HG03280 (cell line): ENCODE measurements around the gene ALDH18A1.
"Not testable (repeated sequence)": the region's sequence is repeated elsewhere in the genome, so short reads cannot be mapped to it uniquely, and the experiment has no call there.

Source experiments
- ATAC-seq: cut with Tn5 transposase; IDR thresholded peaks from one replicate; pipeline ENCODE4 v1.9.1; 2021; ENCODE audit warnings: mild to moderate bottlenecking, moderate library complexity; ENCODE audit not compliant: unreplicated experiment

Gene ALDH18A1

DNA sequence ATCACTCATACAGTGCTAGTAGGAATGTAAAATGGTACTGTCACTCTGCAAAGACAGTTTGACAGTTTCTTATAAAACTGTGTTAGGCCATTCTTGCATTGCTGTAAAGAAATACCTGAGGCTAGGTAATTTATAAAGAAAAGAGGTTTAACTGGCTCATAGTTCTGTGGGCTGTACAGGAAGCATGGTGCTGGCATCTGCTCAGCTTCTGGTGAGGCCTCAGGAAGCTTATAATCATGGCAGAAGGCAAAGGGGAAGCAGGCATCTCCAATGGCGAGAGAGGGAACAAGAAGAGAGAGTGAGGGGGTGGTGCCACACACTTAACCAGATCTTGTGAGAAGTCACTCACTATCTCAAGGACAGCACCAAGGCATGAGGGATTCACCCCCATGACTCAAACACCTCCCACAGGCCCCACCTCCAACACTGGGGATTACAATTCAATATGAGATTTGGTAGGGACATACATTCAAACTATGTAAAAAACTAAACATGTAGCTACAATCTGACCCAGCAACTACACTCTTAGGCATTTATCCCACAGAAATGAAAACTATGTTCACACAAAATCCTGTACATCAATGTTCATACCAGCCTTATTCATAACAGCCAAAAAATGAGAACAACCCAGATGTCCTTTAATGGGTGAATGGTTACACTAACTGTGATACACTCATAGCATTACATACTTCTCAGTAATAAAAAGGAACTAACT, 5.0 kb downstream of the ALDH18A1 start:
- ATAC-seq: no peak

- no peak for ATAC-seq
Observed at GRCh38 chr10:95650232-95650631, 6.3 kb downstream of the ALDH18A1 start.

- no peak for ATAC-seq
Observed at GRCh38 chr10:95648138-95648537, 8.4 kb downstream of the ALDH18A1 start.

GRCh38 chr10:95646160-95646559, 10.4 kb downstream of the ALDH18A1 start:
- no peak for ATAC-seq

DNA sequence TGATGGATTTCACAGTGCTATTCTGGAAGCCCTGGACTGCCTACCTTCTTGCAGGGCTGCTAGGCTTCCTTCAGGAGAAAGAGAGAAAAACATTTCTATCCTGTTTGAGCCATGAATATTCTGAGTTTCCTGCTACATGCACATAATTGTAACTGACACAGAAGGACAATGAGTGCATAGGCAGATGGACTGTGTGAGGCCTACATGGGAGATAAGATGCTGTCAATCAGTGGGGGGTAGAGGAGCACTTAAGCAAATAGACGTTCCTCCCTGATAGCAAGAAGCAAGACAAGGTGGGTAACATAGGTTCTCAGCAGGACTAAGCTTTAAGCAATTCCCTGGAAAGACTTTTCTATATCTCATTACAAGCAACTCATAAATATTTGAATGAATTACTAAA, 11.6 kb downstream of the ALDH18A1 start:
- ATAC-seq: no peak

GRCh38 chr10:95640891-95641315, 15.6 kb downstream of the ALDH18A1 start:
- ATAC-seq: no peak

DNA sequence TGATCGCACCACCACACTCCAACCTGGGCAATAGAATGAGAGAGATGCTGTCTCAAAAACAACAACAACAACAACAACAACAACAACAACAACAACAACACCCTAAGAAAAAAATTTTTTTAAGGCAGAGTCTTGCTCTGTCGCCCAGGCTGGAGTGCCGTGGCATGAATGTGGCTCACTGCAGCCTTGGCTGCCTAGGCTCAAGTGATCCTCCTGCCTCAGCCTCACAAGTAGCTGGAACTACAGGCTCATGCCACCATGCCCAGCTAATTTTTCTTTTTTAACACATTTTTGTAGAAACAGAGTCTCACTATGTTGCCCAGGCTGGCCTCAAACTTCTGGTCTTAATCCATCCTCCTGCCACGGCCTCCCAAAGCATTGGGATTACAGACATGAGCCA, 18.6 kb downstream of the ALDH18A1 start:
- ATAC-seq: no peak

DNA sequence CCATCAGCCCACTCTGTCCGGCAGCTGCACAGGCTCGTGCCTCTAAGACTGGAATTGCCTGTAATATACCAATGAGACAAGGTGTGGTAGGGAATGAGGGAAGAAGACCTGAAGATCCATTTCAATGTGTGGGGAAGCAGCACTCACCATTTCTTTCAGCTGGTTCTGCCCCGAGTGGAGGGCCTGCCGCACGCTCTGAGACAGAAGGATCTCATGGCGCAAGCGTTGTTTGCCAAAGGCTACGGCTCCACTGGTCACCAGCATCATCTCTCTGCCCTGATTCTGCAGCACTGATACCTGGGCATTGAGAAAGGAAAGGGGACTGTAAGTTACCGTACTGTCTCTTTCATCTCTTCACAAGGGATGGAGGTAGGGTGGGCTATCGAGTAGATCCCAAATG, 19.4 kb downstream of the ALDH18A1 start:
- ATAC-seq: no peak

DNA sequence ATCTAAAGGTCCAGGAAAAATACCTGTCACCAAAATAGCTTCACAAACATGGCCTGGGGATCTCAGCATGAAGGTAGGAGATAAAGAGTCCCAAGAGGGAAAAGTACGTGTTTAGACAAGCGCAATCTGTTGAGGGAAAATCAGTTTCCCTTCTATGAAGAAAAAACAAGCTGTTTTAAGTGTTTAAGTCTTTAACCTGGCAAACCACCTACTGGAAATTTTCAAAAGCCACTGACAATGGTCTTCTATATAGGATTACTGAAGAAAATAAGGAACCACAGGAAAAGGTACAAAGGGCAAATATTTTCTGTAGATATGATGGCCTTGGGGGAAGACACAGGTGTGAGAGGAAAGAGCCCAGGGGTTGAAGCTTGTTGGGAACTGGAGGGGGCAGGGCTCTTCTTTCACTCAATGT, 21.2 kb downstream of the ALDH18A1 start:
- ATAC-seq: no peak

GRCh38 chr10:95628786-95629185, 27.7 kb downstream of the ALDH18A1 start:
- ATAC-seq: no peak

DNA sequence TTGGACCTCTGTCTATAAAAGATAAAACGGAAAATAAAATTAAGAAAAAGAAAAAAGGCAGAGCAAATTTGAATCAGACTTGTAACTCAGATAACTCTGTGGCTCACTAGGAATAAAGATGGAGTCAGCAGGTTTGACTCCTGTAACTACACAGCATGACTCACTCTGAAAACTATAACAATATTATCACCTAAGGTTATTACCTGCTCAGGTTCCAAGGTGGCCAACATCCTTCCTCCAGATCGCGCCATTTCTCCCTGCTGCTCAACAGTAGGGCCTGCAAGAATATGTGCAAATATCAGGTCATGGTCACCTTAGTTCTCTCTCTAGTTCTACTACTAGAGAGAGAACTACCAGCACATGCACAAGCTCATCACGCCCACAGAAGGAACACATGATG, 30.0 kb downstream of the ALDH18A1 start:
- no peak for ATAC-seq

DNA sequence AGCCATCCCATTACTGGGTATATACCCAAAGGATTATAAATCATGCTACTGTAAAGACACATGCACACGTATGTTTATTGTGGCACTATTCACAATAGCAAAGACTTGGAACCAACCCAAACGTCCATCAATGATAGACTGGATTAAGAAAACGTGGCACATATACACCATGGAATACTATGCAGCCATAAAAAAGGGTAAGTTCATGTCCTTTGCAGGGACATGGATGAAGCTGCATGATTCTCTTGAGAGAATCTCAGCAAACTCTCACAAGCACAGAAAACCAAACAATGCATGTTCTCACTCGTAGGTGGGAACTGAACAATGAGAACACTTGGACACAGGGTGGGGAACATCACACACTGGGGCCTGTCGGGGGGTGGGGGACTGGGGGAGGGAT, 36.1 kb downstream of the ALDH18A1 start:
- ATAC-seq: not testable (repeated sequence)

- no peak for ATAC-seq
Observed at GRCh38 chr10:95618101-95618500, 38.4 kb downstream of the ALDH18A1 start.

GRCh38 chr10:95616446-95616845, 40.1 kb downstream of the ALDH18A1 start:
- ATAC-seq: no peak

- ATAC-seq: no peak
Observed at GRCh38 chr10:95613330-95613729, 43.2 kb downstream of the ALDH18A1 start.

- ATAC-seq: no peak
Observed at GRCh38 chr10:95610727-95611126, 45.8 kb downstream of the ALDH18A1 start.

DNA sequence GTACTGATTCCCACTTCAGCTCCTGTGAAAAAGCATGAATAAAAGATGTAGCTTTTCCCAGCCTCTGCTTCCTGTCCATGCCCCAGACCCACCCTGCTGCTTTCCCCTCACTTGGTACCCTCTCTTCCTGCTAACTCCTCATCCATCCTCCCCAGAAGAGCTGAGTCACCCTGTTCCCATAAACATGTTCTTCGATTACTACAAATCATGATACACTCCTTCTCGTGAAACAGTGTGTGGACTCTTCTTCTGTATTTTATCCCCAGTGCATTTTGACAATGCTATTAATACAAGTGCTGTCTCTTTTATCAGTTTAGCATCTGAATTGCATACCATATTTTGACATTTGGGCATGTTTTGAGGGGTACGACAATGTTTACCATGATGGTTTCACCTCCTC, 49.6 kb downstream of the ALDH18A1 start:
- no peak for ATAC-seq

DNA sequence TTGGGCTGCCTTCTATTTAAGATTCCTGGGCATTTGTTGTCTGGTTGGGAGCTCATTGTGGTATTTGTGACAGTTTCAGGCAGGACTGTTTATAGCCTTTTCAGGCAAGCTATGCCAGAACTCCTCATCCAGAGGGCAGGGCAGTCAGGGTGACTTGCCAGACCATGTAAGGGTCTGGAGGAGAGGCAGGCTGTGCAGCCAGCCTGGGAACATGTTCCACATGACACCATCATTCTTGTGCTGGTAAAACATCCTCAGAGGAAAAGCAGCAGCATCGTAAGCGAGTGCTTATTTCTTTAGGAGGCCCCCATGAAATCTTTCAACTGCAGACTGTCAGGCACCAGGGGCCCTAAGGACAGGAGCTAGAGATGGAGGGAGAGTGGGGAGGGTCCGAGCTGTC, 51.3 kb downstream of the ALDH18A1 start:
- no peak for ATAC-seq

DNA sequence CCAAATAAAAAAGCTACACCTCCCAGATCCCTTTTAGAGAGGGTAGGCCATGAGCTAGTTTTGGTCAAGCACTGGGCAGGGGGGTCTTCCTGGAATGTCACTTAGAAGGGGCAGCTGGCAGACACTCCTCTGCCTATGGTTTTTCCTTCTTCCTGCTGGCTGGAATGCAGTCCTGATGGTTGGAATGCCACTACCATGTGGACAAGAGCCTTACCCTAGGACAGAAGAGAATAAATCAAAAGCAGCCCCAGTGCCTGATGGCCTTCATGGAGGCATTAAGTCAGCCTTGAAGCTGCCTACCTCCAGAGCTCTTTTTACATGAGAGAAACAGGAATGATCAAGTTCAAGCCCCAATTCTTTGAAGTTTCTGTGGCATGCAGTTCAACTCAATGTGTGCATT, 51.9 kb downstream of the ALDH18A1 start:
- no peak for ATAC-seq

DNA sequence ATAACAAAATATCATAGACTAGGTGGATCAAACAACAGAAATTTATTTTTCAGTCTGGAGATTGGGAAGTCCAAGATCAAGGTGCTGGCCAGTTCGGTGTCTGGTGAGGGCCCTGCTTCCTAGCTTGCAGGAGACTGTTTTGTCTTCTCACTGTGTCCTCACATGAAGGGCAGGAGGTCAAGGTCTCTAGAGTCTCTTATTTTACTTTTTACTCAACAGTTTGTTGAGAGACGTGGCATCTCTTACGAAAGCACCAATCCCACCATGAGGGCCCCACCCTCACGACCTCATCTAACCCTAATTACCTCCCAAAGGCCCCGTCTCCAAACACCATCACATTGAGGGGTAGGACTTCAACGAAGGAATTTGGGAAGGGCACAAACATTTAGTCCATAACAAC, 54.1 kb downstream of the ALDH18A1 start:
- ATAC-seq: no peak

DNA sequence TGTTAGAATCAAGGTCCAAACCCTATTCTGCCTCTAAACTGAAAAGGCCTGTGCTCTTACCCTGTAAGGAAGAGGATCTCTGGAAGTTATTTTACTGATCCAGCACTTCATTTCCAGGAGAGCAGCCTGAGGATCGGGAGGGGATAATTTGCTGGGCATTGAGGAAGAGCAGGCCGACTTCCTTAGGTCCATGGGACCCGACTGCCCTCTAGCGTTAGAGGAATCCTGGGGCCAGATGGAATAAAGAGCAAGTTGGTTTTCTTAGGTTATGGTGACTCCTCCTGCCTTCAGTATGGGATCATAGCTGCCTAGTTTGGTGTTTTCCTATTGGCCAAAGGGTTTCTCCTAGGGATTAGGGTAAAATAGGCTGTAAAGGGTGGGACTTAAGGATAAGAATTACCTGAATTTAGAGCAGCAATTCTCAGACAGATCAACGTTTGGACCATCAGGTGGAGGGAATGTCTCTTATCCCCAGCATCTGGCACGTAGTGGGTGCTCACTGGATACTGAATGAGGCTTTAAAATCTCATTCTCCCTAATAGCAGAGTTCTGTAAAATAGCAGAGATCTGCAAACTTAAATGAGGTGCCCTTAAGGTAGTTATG, 55.3 kb downstream of the ALDH18A1 start:
- no peak for ATAC-seq

DNA sequence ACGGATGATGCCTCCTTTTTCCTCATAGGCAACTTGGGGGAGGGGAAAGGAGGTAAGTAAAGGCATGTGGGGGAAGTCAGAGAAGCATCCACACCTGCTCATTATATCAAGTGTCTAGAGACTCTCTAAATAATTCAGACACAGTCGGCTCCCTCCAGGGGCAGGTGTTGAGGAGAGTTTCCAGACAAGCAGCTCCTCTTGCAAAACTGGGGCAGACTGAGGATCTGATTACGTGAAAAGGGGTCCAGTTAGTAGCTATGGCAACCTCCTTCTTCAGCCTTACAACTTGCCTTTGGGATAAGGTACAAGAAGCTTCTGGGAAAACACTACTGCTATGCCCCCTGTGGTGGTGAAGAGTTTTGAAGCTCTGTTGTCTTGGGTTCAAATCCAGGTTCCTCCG, 56.4 kb downstream of the ALDH18A1 start:
- ATAC-seq: no peak

- no peak for ATAC-seq
Observed at GRCh38 chr10:95597788-95598187, 58.7 kb downstream of the ALDH18A1 start.
